ENCODE data around the gene DTNB. TPM values are rescaled to one million over a fixed set of nuclear protein-coding genes. Genes with fewer than 3 reads are reported as not detected.

DTNB gene
- total and polyA plus RNA-seq, 10 of the 15 experiments (the other 5 are each of a cell fraction or from before 2014, with no cell fraction given) = 4.5 to 30.6 (median 11.9) TPM

DNA sequence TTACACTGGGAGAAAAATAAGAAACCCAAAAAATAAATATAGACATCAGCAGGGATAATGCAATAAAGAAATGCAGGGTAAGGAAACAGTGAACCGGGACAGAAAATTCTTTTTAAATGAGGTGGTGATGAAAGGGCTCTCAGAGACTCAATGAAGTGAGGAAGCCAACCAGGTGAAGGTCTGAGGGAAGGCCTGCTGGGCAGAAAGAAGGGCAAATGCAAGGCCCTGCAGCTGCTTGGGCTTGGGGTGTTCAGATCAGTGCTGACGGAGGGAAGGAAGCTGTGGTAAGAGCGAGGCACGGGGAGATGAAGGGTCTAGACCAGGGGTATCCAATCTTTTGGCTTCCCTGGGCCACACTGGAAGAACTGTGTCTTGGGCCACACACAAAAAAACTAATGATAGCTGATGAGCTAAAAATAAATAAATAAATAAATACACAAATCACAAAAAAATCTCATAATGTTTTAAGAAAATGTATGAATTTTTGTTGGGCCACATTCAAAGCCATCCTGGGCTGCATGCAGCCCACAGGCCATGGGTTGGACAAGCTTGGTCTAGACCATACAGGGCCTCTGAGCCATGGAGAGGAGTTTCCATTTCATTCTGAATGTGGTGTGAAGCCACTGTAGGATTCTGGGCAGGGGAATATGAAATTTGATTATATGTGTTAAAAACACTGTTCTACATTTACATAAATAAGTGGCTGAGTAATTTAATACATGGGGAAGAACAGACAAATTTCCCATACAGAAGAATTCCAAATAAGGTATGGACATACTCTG is 235.3 kb downstream of the DTNB start:
- intact Hi-C loops (cut with micrococcal nuclease; ENCODE audit: unreplicated experiment) (no loop called here), in situ Hi-C loops (cut with MboI) (no loop called here)
- Histone ChIP-seq H3K36me3 (ENCODE audit: control insufficient read depth in 2 of 2, insufficient read depth in 2 of 2, low read length in 1 of 2) (peaks cover 0 to 4% of the 10 kb centered on the region in 2 experiments; a peak in 1 of 4 replicates), H3K9ac (ENCODE audit: control insufficient read depth, insufficient read depth, low read length) (no peak overlapping the region), H3K4me2 (ENCODE audit: control insufficient read depth, insufficient read depth) (no peak overlapping the region), H3K27ac (ENCODE audit: control insufficient read depth, insufficient read depth) (no peak overlapping the region), H3K79me2 (ENCODE audit: control insufficient read depth, insufficient read depth, low read length) (no peaks in the 10 kb centered on the region), H3K4me1 (ENCODE audit: control insufficient read depth, insufficient read depth, low read length) (peaks cover 7% of the 10 kb centered on the region; the same call in 1 of the 2 replicates), H2AFZ (ENCODE audit: control insufficient read depth, low read depth, low read length) (no peak overlapping the region), H3K9me3 (replicated peaks; ENCODE audit: control insufficient read depth, insufficient read depth, low read length) (peaks cover 4% of the 10 kb centered on the region), H4K20me1 (ENCODE audit: control insufficient read depth, insufficient read depth) (no peaks in the 10 kb centered on the region), H3K27me3 (replicated peaks in 1 of 2; ENCODE audit: control insufficient read depth in 2 of 2, insufficient read depth in 2 of 2, low read length in 1 of 2) (no peaks in the 10 kb centered on the region), H3K4me3 (no peak overlapping the region)
- WGBS (ENCODE audit: insufficient coverage, insufficient replicate concordance, low lambda C conversion rate, missing lambda C conversion rate) = 47% methylated on average over 4 of the region's 4 CpGs
- ATAC-seq (peak; percentile 52; the same call in 2 of the 3 replicates), DNase-seq (ENCODE audit: low read depth, low spot score) (no peak), FAIRE-seq (no peak)
- ChIA-PET POLR2A (interaction anchor here (1.0 to 2.0 kb wide), 4 partner anchors 13 to 19 kb away, joined by 3 to 6 read pairs (median 4); no protein-coding TSS in a partner anchor), SMC1A (ENCODE audit: uncharacterized antibody, unreplicated experiment) (interaction anchor here (0.6 to 3.2 kb wide), 8 partner anchors 10 to 227 kb away, joined by 3 to 15 read pairs (median 4); no protein-coding TSS in a partner anchor), CTCF (interaction anchor here (0.9 to 3.7 kb wide), 3 partner anchors 13 to 137 kb away, joined by 4 to 17 read pairs (median 7); no protein-coding TSS in a partner anchor), RAD21 (ENCODE audit: unreplicated experiment) (interaction anchor here (1.2 to 1.3 kb wide), 2 partner anchors 15 to 21 kb away, joined by 3 to 5 read pairs; no protein-coding TSS in a partner anchor)
- 0 out of 2 replicates have a peak, but pooled peaks have one; percentile 27 for TF ChIP-seq FOXM1 (IDR thresholded peaks at IDR 0.05; ENCODE audit: low read depth, low read length)
- TF ChIP-seq RELA (IDR thresholded peaks at IDR 0.05; ENCODE audit: borderline replicate concordance, partially characterized antibody) = no peak
- 0 out of 2 replicates have a peak, but pooled peaks have one; percentile 51 for TF ChIP-seq NFIC (IDR thresholded peaks at IDR 0.05; ENCODE audit: low read depth, low read length)
- no peak for TF ChIP-seq JUND (IDR thresholded peaks at IDR 0.05; ENCODE audit: low read depth, low read length)
- no peak for TF ChIP-seq CBFB (IDR thresholded peaks at IDR 0.05; ENCODE audit: low read depth)
- no peak for TF ChIP-seq POLR2A (IDR thresholded peaks at IDR 0.05; ENCODE audit: low read depth, low read length)
- 0 out of 2 replicates have a peak, but pooled peaks have one; percentile 13 for TF ChIP-seq IKZF1 (conservative IDR thresholded peaks at IDR 0.05)
- TF ChIP-seq NFYA (IDR thresholded peaks at IDR 0.05; ENCODE audit: borderline replicate concordance, low read depth, low read length) = no peak
- no peak for TF ChIP-seq NR2C1 (IDR thresholded peaks at IDR 0.05)
- no peak for TF ChIP-seq SMARCA5 (IDR thresholded peaks at IDR 0.05)
- no peak for TF ChIP-seq BCL11A (IDR thresholded peaks at IDR 0.05; ENCODE audit: low read depth, low read length)
- BruUV-seq (replicated peaks) = no TSS peak

Data from GM12878 (cell line).